Kidney (tissue), 14 donors: ENCODE measurements around the gene OAS3. TPM values are rescaled to one million over a fixed set of nuclear protein-coding genes. Genes with fewer than 3 reads are reported as not detected.

Source experiments
- DNase-seq, 5 donors: peaks; one replicate each; pipeline ENCODE4 v3.0.0-alpha.2; 2013 to 2020
- FAIRE-seq: peaks from 2 replicates; lab custom pipeline; 2012; peaks lifted over from hg19 to GRCh38; lab: Jason Lieb, UNC
- H3K27ac ChIP-seq, 2 donors: one replicate each; pipeline ENCODE4 v1.7.0; 2013; ENCODE audit warnings: low read depth in 2 of 2, low read length in 2 of 2, inconsistent platforms in 1 of 2
- H3K27me3 ChIP-seq: one replicate; pipeline ENCODE4 v1.7.1; 2013; ENCODE audit warnings: low read length, inconsistent platforms; ENCODE audit not compliant: control insufficient read depth, insufficient read depth
- H3K36me3 ChIP-seq, 3 donors: one replicate each; pipeline versions ENCODE4 v1.7.0 to v1.7.1; 2013; ENCODE audit warnings: low read length in 3 of 3, control low read depth in 1 of 3, inconsistent platforms in 1 of 3; ENCODE audit not compliant: insufficient read depth in 3 of 3, control insufficient read depth in 2 of 3
- H3K4me1 ChIP-seq, 3 donors: one replicate each; pipeline versions ENCODE4 v1.7.0 to v1.7.1; 2013; ENCODE audit warnings: low read length in 3 of 3, inconsistent platforms in 1 of 3, low read depth in 1 of 3; ENCODE audit not compliant: control insufficient read depth in 2 of 3, insufficient read depth in 2 of 3
- H3K4me3 ChIP-seq, 3 donors: one replicate each; pipeline versions ENCODE4 v1.7.0 to v1.8.1; 2013; ENCODE audit warnings: low read length in 3 of 3, control low read depth in 1 of 3, inconsistent platforms in 1 of 3
- H3K9ac ChIP-seq, 3 donors: one replicate each; pipeline versions ENCODE4 v1.7.0 to v1.7.1; 2013; ENCODE audit warnings: low read length in 3 of 3, control low read depth in 1 of 3, inconsistent platforms in 1 of 3
- H3K9me3 ChIP-seq, 3 donors: one replicate each; pipeline versions ENCODE4 v1.7.0 to v1.7.1; 2013; ENCODE audit warnings: low read length in 3 of 3, control low read depth in 1 of 3, inconsistent platforms in 1 of 3; ENCODE audit not compliant: control insufficient read depth in 2 of 3, insufficient read depth in 1 of 3
- CTCF ChIP-seq: IDR thresholded peaks from 3 replicates; pipeline ENCODE4 v1.5.1; 2012; ENCODE audit warnings: mild to moderate bottlenecking, moderate library complexity, borderline replicate concordance; ENCODE audit not compliant: insufficient read depth; ENCODE audit errors: extremely low read depth
- intact Hi-C: fragments of 100-400 bp; cut with DNase I; formaldehyde crosslinking; loops from one replicate; pipeline ENCODE4 v1.11.1; 2022
- polyA plus RNA-seq: library from polyadenylated mRNA; stranded (reverse); fragments of 350-450 nt; fragmentation: Illumina TruSeq; extraction: RNeasy Lipid Tissue Mini Kit (QIAGEN cat#74804); gene quantifications from one replicate; pipeline ENCODE4 v1.2.3, GENCODE V29; 2014; ENCODE audit warnings: low read depth, low replicate concordance; ENCODE audit not compliant: insufficient read depth
- total RNA-seq: library from RNA; stranded (reverse); fragmentation: NEBNext Ultra II Directional; extraction: Animal tissue kit (Norgen Biotek cat#: 25700); gene quantifications from one replicate; pipeline ENCODE4 v1.2.1, GENCODE V29; 2021
- donor health status: control.
- donor health status: control.
- donor health status: control.
- donor health status: control.
- donor health status: control.
- donor health status: DM: yes; HTN: yes; CAD: no.
- donor health status: Normal renal cell carcinoma (clear cell type).

OAS3 gene
- total and polyA plus RNA-seq, 2 donors from 2014 or later, result 2.5 to 15.6 TPM

GRCh38 chr12:113002155-113002554, 63.9 kb downstream of the OAS3 start:
- Histone ChIP-seq H3K9ac (no peak overlapping the region), H3K27me3 (no peaks in the 10 kb centered on the region), H3K36me3 (peaks cover 0 to 6% (median 0%) of the 10 kb centered on the region in 3 donors), H3K27ac (no peak overlapping the region), H3K9me3 (peaks cover 0 to 4% (median 3%) of the 10 kb centered on the region in 3 donors), H3K4me3 (no peak overlapping the region), H3K4me1 (no peaks in the 10 kb centered on the region)
- intact Hi-C loops, result no loop called here
- FAIRE-seq (no peak), DNase-seq (peak in 1 of 5 donors; percentile 5)
- TF ChIP-seq CTCF, result no peak

GRCh38 chr12:113002676-113003075, 64.4 kb downstream of the OAS3 start:
- no peak overlapping the region for H3K27ac ChIP-seq
- no peak overlapping the region for H3K9ac ChIP-seq
- H3K36me3 ChIP-seq, result peaks cover 0 to 6% (median 0%) of the 10 kb centered on the region in 3 donors
- peaks cover 0 to 4% (median 3%) of the 10 kb centered on the region in 3 donors for H3K9me3 ChIP-seq
- TF ChIP-seq CTCF, result no peak
- no peaks in the 10 kb centered on the region for H3K27me3 ChIP-seq
- H3K4me1 ChIP-seq, result no peaks in the 10 kb centered on the region
- FAIRE-seq (no peak), DNase-seq (no peak)
- no peak overlapping the region for H3K4me3 ChIP-seq
- intact Hi-C loops, result no loop called here

GRCh38 chr12:113003636-113004035, 65.4 kb downstream of the OAS3 start:
- no peak overlapping the region for H3K4me3 ChIP-seq
- no peak for TF ChIP-seq CTCF
- no peak for FAIRE-seq
- H3K27me3 ChIP-seq, result no peaks in the 10 kb centered on the region
- H3K27ac ChIP-seq, result no peak overlapping the region
- DNase-seq, result no peak
- H3K4me1 ChIP-seq, result no peaks in the 10 kb centered on the region
- H3K9me3 ChIP-seq, result no peaks in the 10 kb centered on the region
- no peak overlapping the region for H3K9ac ChIP-seq
- H3K36me3 ChIP-seq, result peaks cover 0 to 6% (median 0%) of the 10 kb centered on the region in 3 donors
- intact Hi-C loops, result no loop called here

- FAIRE-seq, result no peak
- H3K36me3 ChIP-seq, result no peaks in the 10 kb centered on the region
Measured at GRCh38 chr12:113005762-113006161, 67.5 kb downstream of the OAS3 start.

More at GRCh38 chr12:113005762-113006161, 67.5 kb downstream of the OAS3 start:
- Histone ChIP-seq H3K4me3 (no peak overlapping the region), H3K4me1 (no peaks in the 10 kb centered on the region), H3K9ac (no peak overlapping the region), H3K27ac (no peak overlapping the region), H3K9me3 (no peaks in the 10 kb centered on the region), H3K27me3 (no peaks in the 10 kb centered on the region)
- TF ChIP-seq CTCF, result no peak
- DNase-seq, result no peak
- intact Hi-C loops, result no loop called here
